Measurements from ENCODE around the gene GRIK3.
"Not testable (repeated sequence)": the region's sequence is repeated elsewhere in the genome, so short reads cannot be mapped to it uniquely, and the experiment has no call there.

GRIK3 gene

DNA sequence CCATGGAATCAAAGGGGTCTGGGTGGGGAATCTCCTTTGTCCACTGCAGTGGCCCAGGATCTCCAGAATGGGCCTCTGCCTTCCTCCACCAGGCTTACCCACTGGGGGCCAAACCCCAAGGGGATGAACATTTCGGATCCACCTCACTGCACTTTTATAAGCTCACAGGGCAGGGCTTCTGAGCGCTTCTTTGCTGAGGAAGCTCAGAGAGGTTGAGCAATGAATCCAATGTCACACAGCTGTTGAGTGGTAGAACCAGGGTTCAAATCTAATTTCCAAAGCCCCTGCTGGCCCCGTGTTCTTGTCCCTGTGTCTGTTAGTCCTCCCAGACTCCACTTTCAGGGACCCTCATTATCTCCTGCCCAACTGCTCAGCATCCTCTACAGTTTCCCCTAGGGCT lies 250.8 kb downstream of the GRIK3 start:
- DNase-seq (ENCODE audit: low spot score) = no peak

DNA sequence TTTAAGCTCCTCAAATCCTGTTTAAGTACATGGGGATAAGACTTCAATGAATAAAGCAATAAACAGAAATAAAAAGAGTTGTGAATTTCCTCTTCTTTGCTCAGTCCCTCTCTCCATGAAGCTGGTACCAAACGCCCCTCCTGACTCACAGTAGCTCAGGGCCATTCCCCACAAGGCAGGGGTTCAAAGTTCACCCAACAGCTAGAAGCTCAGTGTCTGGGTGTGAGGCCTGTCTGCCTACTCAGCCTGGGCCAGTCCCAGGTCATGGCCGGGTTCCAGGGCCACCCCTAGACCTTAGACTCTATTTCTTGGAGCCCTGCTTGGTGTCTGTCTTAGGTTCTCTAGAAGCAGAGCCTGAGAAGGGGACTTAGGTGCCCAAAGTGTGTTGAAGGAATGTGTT lies 251.5 kb downstream of the GRIK3 start:
- no peak for DNase-seq (ENCODE audit: low spot score)

DNA sequence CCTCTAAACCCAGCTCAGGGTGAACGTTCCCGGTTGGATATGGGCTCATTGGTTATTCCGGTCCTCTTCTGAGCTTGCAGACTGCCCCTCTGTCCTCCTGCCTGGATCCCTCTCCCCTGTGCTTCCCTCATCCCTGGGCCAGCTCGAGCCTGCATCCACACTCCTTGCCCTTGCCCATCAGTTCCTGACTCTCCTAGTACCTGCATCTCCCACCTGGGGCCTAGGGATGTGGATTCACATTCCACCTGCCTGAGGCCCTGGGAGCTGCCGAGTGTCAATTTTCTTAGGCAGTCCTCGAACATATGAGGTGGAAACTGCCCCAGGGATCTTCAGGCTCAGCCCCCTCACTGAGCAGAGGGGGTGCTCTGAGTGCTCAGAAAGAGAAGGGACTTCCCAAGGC lies 252.2 kb downstream of the GRIK3 start:
- no peak for DNase-seq (ENCODE audit: low spot score)

DNA sequence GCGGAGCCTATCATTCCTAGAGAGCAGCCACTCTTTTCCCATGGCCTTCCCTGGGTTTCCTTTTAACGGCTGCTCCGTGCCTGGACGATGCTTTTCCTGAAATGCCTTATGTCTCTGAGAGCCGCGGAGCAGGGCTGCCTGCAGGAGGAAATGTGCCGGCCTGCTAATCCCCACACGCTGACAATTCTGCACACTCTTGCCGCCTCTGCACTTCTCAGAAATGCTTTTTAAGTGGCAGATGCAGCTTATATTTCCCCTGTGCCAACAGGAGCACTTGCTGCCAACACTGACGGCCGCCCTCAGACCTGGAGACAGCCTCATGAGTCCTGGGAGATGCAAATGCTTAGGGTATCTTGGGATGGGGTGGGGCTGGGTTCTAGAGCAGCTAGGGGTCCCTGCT lies 253.2 kb downstream of the GRIK3 start:
- no peak for DNase-seq (ENCODE audit: low spot score)

DNA sequence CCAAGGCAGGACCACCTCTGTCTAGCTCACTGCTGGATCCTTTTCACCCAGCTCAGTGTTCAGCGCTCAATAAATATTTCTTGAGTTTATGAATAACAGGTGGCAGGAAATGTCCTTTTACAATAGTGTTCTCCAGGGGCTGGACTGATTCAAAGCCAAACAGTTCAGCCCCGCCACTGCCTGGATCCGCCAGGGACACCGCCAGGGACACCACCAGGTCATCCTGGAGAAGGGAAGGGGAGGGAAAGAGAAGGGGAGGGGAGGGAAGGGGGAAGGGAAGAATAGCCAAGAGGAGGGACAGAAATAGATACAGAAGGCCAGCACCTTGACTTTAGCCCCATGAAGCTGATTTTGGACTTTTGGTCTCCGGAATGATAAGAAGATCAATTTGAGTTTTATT lies 255.6 kb downstream of the GRIK3 start:
- no peak for DNase-seq (ENCODE audit: low spot score)

DNA sequence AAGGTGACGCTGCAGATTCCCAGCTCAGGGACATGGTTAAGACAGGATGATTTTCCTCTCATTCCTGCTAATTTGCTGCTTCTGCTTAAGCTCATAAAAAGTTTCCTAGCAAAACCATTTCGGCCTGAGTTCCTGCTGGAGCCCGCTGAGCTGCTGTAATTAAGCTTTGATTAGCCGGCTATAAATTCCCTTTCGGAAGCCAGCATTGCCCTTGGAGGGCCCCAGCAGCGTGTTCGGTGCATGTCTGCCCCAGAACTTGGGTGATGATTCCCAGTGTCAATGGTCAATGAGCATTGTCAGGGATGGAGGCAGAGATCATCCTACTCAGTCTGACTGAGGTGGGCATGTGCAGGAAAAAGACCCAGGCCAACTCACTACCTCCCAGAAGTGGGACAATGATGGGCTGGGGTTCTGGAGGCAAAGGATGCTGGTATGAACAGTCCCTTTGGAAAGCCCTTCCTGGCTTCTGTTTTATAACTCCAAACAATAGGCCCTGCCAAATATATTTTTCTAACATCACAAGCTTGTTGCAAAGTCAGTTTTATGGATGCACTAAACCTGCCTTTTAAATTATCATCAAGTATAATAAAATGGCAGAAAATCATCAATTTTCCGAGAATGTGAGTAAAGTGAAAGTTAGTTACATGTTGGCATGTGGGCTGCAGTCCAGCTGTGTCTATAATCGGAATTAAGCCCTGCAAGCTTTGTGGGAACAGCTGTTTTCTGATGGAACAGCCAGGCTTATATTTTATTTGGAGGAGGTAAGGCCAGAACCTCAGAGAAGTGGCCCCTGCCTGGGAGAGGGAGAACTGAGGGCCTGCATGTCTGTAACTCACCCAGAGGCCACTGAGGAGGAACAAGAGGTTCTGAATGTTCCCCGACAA lies 257.1 kb downstream of the GRIK3 start:
- DNase-seq (ENCODE audit: low spot score) = no peak

DNA sequence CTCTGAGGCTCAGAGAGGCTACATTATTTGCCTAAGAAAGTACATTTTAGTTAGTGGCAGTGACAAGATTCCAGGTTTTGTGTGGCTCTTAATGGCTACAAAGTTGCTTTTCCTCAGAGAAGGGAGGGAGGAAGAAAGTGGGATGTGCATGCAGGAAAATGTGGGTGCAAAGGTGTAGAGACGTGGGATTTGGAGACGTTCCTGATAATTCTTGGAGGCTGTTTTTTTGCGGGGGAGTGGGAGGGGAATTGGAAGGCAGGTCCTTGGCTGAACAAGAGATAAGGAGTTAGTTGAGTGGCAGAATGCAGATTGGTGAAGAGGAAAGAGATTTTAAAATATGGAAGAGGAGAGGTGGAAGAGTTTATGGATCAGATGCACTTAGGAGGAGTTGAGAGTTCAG lies 258.1 kb downstream of the GRIK3 start:
- DNase-seq (ENCODE audit: low spot score) = no peak

DNA sequence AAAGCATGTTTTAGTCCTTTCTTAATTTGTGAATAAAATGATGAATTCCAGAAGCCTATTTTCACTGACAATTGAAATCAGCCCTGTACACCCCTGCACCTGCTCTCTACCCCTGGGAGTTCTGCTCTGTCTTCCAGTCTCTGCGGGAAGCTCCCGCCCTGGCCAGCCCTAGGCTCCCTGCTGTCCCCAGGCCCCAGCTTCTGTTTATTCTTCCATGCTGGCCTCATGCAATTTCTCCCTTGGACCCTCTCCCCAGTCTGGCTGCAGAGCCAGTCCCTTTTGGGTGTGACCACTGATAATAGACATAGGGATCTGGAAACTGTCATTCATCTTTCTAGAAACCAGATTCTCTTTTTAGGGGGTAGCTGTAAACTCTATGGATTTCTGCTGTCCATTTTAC lies 258.6 kb downstream of the GRIK3 start:
- no peak for DNase-seq (ENCODE audit: low spot score)

DNA sequence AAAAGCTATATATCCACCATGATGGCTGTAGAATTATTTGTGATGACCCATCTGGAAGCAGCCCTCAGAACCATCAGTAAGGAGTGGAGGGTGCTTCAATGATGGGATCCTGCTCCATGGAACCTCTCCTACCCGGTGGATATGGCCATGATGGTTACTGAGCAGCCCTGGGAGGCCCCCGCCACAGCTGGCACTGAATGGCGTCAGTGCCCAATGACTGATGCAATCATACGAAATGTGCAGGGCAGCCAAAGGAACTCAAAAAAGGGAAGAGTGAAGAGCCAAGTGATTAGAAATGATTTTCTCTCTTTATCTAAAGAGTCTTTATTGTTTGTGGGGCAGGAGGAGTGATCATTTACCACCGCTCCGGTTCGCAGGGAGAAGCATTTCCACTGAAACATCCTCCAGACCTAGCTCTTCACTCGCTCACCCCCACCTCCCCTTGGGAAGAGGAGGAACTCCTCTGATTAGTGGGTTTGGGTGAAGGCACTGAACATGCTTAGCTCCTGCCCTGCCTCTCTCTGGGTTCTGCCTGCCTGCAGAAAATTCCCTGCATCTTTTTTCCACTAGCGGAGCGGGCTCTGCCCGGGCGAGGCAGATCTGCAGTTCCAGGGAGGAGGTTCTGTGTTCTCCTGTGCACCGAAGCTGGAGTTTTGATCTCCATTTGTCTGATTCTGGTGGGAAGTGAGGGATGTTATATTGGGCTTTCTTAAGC lies 260.3 kb downstream of the GRIK3 start:
- DNase-seq (ENCODE audit: low spot score) = no peak

DNA sequence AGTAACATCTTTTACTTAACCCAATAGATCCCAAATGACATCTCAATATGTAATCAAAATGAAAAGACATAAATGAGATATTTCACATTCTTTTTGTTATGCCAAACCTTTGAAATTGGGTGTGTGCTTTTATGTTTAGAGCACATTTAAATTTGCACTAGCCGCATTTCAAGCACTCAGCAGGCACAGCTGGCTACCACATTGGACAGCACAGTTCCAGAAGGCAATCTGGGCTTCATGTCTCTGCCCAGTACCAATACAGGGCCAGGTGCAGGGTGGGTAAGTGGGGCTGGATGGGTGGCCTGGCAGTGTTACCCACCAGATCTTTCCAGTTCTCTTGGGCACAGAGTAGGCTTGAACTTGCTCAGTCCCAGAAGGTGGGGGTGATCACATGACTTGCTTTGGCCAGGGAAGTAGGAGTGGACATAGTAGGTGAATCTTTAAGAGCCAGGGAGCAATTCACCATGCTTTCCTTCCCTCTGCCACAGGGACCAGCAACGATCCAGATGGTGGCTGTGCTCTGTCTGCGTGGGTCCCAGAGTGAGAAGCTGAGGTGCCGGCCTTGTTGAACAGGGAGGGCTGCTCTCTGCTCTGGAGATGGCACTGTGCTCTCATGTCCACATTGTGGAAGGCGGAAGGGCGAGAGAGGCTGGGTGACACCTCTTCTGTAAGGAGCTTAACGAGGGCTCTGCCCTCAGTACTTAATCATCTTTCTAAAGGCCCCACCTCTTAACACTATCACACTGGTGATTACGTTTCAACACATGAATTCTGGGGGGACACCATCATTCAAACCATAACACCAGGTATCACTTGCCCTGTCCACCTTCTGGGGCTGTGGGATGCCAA lies 261.4 kb downstream of the GRIK3 start:
- DNase-seq (ENCODE audit: low spot score) = no peak

DNA sequence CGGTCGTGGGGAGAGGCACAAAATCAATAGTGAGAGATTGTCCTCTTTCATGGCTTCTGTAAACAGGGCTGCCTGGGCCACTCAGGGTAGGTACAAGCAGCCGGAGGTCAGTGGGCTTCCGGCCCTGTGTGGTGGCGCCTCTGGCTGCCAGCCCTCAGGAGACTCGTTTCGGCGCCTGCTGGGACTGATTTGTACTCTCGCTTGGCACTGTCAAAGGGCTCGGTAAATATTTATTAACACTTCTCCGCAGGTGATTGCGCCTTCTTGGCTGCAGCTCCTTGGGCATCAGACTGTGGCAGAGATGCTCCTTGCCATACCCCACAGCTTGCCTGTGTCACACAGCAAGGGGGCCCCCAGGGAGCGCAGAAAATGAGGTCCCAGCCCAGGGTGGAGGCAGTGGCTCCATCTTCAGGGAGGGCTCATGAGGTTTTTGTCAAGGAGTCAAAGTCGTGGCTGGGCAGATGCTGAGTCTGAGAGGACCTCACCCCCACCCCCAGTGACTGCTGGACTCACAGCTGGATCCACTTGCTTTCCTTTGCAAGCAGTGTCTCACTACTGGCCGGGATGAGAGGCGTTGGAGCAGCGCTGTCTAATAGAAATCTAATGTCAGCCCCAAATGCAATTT lies 262.5 kb downstream of the GRIK3 start:
- DNase-seq (ENCODE audit: low spot score) = no peak

DNA sequence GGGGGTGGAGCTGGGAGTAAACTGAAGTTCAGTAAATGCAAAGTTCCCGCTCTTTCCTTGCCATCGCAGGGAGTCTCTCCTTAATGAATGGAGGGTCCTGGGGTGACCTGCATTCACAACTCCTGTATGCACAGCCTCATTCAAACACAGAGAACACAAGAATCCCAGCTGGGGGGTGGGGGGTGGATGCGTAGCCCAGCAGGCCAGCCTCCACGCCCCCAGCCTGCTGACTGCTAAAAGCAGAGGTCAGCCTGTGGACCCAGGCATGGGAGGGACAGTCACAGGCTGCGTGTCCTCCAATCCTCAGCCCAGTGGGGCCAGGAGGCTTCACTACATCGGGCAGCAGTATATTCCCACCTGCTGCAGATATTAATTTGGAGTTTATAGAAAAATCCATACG lies 263.1 kb downstream of the GRIK3 start:
- no peak for DNase-seq (ENCODE audit: low spot score)

DNA sequence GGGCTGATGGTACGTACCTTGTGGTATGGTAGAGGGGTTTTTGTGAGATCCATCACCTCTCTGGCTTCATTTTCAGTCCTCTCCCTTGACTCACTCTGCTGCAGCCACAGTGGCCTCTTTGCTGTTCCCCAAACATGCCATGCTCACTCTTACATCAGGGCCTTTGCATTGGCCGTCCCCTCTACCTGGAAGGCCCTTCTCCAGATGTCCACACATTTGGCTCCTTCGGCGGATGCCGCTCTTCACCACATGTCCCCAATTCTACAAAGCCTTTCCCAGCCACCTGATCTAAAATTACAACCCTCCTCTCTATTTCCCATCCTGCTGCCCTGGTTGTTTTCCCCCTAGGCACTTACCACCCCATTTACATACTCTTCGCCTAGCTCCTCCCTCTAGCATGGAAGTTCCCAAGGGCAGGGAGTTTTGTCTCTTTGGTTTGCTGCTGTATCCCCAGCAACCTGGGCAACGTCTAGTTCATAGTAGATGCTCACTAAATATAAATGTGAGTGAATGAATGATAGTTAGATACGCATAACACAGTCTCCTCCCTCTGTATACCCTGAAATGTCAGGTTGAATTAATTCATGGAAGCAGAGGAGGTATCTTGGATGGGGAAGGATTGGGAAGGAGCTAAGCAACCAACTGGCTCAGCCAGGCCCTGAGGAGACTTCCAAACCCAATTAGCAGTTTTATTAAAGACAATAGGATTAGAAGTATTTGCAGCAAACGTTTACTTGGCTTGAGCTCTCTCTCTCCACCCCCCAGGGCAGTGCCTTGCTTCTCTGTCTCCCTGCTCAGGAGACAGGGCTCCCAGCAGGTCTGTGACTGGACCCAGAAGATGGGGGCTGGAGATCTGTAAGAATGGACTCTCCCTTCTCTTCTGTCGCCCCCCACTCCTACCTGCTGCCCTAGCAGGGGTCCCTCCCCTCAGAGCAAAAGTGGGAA lies 264.2 kb downstream of the GRIK3 start:
- no peak for DNase-seq (ENCODE audit: low spot score)

DNA sequence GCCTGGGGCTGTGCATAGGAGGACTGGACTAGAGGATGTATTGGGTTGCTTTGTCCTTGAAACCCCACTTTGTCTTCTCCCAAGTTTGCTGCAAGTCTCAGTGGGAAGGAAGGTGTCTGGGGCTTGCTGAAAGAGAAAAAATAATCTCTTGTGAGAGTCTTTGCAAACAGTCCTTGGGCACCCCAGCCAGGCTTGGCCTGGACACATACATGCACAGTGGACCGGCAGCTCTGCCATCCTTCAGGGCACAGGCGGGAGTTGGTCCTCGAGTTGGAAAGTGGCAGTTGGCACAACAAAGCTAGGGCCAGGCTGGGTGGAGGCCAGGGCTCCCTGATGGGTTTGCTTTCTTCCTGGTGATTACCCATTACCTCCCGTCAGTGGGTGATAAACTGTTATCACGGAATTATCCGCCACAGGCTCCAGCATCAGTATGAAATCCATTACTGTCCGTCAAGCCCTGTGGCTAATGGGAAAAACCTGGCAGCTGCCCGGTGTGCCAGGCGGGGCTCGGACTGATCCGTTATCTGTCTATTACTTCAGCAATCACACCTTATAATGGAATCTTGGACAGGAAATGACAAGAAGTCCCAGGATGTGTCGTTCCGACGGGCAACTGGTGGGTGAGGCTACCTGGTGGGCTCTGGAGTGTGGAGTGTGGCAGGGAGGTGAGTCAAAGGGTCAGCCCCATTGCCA lies 265.7 kb downstream of the GRIK3 start:
- DNase-seq (ENCODE audit: low spot score) = no peak

DNA sequence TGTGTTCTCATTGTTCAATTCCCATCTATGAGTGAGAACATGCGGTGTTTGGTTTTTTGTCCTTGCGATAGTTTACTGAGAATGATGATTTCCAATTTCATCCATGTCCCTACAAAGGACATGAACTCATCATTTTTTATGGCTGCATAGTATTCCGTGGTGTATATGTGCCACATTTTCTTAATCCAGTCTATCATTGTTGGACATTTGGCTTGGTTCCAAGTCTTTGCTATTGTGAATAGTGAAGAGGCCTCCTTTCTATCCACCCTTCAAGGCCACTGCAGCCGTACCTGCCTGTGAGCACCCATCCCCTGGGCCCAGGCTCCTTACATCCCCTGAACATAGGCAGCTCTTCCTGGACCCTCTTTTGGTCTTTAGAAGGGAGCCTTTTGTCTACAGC lies 266.9 kb downstream of the GRIK3 start:
- not testable (repeated sequence) for DNase-seq (ENCODE audit: low spot score)

DNA sequence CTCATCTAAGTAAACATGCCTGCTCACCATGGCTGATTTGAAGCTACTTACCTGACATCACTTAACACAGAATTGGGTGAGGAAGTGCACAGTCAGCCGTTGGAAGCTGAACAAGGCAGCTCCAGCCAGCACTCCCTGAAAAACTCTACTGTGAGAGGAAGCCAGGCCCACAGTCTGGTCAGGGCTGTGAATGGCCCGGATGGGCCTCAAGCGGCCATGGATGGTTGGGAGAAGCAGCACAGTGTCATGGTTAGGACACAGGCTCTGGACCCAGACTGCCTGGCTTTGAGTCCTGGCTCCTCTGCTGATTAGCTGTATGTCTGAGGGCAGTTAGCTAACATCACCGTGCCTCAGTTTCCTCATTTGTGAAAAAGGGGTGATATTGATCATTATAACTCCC lies 267.8 kb downstream of the GRIK3 start:
- DNase-seq (ENCODE audit: low spot score) = no peak

DNA sequence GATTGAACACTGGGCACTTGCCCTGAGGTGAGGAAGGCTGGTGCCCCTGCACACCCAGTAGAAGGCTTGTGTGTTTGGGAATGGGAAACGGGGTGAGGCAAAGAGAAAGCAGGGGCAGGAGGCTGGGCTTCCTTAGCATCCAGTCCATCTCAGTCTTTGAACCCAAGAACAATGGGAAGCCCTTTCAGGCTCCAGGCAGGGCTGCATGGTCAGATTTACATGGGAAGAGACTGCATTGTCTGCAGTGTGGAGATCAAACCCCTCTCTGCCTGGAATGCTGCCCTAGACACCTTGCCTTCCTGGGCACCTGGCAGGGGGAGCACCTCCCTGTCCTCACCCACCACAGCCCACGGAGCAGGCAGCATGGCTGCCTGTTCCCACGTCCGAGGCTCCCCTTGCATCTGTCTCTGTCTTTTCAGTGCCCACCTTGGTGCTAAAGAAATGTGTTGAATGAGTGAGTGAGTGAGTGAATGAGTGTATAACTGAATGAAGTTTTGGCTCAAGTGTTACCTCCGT lies 268.5 kb downstream of the GRIK3 start:
- no peak for DNase-seq (ENCODE audit: low spot score)

DNA sequence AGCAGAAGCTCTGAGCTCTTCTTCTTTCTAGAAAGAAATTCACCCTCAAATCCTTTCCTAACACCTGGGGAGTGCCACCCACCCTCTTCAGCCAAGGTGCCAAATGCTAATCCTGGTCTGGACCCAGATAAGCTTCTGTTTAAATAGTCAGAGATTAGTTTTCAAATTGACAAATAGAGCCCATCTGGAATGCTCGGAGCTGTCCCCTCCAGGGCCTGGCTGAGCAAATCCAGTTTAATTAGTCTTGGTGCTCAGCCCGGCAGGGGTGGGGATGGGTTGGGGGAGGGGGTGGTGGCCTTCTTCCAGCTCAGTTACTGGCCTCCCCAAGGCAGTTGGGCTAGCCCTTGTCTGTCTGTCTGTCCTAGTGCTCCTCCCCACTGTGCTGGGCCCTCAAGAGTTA lies 269.5 kb downstream of the GRIK3 start:
- no peak for DNase-seq (ENCODE audit: low spot score)

DNA sequence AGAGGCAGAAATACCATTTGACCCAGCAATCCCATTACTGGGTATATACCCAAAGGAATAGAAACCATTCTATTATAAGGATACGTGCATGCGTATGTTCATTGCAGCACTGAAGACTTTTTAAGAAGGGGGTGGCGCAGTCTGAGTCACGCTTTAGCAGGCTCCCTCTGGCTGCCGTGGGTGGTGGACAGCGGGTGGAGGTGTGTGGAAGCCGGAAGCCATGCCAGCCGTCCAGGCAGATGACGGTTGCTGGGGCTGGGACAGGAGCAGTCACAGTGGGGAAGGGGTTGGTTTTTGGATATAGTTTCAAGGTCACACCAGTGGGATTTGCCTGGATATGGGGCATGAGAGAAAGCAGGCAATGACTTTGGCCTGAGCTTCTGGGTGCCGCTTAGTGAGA lies 270.5 kb downstream of the GRIK3 start:
- DNase-seq (ENCODE audit: low spot score) = no peak

DNA sequence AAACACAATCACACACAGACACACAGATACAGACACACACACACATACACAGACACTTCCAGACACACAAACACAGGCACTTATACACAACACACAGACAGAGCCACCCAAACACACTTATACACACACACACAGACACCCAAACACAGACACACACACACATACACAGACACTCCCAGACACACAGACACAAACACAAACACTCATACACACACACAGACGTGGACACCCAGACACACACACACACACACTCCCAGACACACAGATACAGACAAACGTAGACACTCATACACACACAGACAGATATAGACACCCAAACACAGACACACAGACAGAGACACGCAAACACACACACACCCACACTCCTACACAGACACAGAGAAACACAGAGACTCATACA lies 272.1 kb downstream of the GRIK3 start:
- DNase-seq (ENCODE audit: low spot score) = no peak
